GM18517 (cell line): ENCODE data around the gene TRIM26.
"Not testable (repeated sequence)": the region's sequence is repeated elsewhere in the genome, so short reads cannot be mapped to it uniquely, and the experiment has no call there.

Experiments used
- ATAC-seq: cut with Tn5 transposase; IDR thresholded peaks from one replicate; pipeline ENCODE4 v1.9.1; 2021; ENCODE audit warnings: mild to moderate bottlenecking, moderate library complexity; ENCODE audit not compliant: unreplicated experiment

Gene TRIM26

GRCh38 chr6:30171677-30172471 is 41.3 kb downstream of the TRIM26 start:
- no peak for ATAC-seq

GRCh38 chr6:30169658-30170614 is 43.3 kb downstream of the TRIM26 start:
- ATAC-seq = no peak

- ATAC-seq = no peak
These were observed 44.5 kb downstream of the TRIM26 start for GRCh38 chr6:30168741-30169140.

DNA sequence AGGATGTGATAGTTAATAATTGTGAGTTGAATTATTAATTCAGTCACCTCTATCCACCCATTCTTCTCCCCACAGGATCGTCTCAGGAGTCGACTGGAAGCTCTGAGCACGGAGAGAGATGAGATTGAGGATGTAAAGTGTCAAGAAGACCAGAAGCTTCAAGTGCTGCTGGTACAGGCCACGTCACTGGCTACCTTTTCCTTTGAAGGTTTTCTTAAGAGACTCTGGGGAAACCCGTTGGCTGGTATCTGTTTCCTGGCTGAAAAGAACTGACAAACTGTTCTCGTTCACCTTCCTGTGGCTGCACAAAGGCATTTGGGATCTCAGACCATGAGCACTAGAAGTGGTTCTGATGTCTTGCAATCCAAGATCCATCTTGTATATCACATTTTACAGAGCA is 46.1 kb downstream of the TRIM26 start:
- no peak for ATAC-seq

DNA sequence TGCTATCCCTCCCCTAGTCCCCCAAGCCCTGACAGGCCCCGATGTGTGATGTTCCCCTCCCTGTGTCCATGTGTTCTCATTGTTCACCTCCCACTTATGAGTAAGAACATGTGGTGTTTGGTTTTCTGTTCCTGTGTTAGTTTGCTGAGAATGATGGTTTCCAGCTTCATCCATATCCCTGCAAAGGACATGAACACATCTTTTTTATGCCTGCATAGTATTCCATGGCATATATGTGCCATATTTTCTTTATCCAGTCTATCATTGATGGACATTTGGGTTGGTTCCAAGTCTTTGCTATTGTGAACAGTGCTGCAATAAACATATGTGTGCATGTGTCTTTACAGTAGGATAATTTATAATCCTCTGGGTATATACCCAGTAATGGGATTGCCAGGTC is 48.0 kb downstream of the TRIM26 start:
- ATAC-seq = not testable (repeated sequence)

DNA sequence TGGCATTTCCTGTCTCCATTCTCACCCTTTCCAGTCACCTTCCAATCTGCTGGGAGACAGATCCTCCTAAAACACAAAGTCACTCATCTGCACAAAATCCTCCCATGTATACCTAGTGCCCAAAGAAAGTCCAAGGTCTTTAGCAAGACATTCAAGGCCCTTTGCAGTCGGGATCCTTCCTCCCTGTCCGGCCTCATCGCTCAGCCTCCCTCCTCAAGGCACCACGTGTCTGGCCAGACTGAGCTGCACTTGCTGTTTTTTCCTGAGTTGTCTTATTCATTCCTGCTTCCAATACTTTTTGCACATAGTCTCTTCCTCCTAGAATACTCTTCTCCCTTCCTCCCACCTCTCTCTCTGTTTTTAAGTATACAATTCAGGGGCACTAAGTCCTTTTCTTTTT is 48.5 kb downstream of the TRIM26 start:
- no peak for ATAC-seq

DNA sequence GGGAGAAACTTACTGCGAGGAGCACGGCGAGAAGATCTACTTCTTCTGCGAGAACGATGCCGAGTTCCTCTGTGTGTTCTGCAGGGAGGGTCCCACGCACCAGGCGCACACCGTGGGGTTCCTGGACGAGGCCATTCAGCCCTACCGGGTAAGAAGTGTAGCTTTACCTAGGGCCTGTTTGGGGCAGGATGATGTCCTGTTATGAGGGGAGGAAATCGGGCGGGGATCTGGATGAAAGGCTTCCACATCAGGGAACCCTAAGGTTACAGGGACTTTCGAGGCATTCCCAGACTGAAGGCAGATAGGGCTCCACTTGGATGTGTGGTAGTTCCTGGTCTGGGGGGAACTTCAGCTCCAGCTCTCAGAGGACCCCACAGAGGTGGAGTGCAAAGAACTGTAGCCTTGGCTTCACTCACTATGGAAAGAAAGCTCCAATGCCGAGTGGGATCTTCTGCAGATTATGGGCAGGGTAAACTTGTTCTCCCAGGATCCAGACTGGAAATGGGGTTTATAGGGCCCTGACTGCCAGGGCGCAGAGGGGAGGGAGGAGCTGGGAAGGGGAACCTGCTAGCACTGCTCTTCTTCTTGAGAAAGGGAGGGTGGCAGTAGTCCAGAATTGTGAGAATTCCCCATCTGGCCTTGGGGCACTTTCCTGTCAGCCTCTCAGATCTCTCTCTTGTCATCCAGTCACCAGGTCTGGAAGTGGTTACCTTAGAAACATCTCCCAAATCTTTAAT is 49.1 kb downstream of the TRIM26 start:
- no peak for ATAC-seq

DNA sequence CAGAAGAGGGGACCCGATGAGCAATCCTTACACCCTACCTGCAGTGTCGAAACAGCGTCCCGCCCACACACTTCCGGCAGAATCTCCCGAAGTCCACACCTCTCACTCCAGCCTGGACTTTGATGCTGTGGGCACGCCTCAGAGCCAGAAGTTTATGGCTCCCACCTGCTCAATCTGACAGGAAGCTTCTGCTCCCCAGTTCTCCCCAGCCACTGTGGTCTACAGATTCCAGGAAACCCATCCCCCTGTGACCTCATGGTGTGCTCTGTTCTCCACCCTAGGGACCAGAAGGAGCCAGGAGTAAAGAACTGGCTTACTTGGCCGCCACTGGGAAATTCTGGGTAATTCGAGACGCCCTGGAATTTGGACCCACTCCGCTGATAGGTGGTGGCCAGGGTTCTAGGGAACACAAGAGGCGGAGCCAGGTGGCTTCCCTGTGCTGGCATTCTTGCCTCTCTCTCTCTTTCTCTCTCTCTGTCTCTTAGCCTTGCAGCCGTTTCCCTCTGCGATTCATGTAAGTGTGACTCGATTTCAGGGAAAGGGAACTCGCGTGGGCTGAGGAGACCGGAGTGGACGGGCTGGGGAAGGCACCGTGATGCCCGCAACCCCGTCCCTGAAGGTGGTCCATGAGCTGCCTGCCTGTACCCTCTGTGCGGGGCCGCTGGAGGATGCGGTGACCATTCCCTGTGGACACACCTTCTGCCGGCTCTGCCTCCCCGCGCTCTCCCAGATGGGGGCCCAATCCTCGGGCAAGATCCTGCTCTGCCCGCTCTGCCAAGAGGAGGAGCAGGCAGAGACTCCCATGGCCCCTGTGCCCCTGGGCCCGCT is 49.9 kb downstream of the TRIM26 start, which contains the start of gene TRIM15:
Gene TRIM15, plus strand, starts transcription at position 457 of the 828 bp plus-strand sequence. Its CDS starts 139 bp downstream, at position 596.
- no peak for ATAC-seq

DNA sequence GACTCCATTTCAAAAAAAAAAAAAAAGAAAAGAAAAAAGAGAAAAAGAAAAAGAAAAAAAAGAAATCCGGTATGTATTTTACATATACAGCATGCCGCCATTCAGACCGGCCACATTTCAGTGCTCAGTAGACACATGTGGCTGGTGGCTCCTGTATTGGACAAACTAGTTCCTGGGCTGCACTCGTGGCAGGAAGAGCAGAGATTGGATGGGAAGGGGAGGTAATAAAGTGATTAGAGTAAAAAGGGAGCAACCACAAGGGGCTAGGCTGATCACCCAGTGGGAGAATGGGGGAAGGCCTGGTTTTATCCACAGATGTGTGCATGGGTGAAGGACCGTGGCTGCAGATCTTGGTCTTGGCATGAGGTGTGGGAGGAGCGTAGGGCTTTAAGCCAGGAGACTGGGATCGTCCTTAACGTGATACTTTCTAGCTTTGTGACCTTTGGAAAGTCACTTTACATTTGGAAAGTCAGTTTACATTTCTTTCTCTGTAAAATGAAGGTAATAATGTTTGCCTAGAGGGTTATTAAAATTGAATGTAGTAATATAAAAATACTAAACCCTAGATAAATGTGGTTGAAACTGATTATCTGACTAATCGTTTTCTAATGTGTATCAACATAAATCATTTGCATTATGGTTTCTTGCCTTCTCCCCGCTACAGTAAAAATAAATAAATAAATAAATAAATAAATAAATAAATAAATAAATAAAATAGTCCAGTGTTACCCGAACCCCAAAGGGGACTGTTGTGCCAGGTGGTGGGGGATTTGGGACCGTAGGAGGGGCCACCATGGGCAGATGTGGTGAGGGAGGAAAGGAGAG is 50.7 kb downstream of the TRIM26 start:
- no peak for ATAC-seq

- no peak for ATAC-seq
These were observed 52.2 kb downstream of the TRIM26 start, which contains the start of gene TRIM10 for GRCh38 chr6:30160785-30161531. Gene TRIM10, minus strand, starts transcription at chr6:30161211. Its CDS starts 353 bp downstream, at chr6:30160858.

DNA sequence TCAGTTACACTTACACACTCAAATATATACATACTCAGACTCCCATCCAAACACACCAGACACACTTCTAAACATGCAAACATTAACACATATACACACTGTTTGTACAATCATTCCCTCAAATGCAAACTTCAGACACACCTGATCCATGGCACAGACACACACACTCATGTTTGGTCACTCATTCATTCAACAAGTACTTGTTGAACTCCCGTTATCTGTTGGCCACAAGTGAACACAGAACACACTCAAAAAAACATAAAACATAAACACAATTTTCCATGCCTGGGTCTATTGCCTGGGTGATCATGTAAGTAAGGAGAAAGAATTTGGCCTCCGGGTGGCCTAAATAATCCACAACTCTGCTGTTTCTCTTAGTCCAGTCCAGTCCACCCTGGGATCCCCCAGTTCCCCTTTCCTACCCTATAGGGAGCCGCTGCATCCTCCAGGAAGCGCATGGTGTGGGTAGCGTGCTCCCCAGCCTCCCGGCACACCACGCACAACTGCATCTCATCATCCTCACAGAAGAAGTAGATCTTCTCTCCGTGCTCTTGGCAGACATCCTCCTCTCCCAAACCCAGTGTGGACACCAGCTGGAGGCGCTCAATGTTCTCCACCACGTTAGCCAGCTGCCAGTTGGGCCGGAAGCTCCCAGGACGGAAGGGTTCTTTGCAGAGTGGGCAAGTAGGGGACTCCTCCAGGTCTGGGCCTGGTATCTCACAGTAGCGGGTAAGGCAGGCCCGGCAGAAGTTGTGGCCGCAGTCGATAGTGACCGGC is 53.0 kb downstream of the TRIM26 start:
- ATAC-seq = no peak

DNA sequence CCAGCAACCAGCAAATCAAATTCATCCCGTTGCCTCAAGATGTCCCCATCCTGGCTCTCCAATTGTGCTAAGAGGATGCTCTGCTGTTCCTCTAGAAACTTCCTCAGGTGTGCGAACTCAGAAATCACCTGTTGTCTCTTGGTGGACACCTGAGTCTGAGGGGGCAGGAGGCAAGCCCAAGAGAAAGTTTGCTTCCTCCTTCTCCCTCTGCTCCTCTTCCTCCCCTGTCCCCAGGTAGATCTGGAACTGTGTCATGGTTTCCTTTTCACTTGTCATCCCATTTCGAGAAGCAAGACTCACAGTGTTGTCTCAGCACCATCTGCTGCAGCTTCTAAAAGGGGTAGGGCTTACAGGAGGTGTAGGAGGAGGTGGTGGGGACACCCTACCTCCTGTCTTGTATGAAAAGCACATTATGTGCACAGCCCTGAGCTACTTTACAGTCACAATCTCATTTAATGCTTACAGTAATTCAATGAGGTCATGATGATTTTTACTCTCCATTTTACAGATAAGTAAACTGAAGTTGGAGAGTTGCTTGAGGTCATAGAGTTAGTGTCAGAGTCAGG is 54.6 kb downstream of the TRIM26 start:
- no peak for ATAC-seq

DNA sequence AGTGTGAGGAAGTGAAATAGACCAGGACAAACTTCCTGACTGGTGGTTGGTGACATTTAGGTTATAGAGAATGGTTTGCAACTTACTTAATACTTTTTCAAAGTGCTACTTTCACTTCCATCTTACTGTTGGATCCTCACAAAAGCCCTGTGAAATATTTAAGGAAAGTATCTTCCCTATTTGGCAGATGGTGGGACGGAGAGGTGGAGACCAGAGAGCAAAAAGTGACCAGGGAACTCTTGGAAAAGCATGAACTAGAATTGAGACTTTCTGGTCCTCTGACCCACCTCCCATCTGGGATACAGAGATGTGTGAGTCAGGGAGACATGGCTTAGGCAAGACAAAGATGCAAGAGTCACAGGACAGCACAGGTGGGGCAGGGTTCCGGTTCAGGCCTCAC is 55.2 kb downstream of the TRIM26 start:
- no peak for ATAC-seq

DNA sequence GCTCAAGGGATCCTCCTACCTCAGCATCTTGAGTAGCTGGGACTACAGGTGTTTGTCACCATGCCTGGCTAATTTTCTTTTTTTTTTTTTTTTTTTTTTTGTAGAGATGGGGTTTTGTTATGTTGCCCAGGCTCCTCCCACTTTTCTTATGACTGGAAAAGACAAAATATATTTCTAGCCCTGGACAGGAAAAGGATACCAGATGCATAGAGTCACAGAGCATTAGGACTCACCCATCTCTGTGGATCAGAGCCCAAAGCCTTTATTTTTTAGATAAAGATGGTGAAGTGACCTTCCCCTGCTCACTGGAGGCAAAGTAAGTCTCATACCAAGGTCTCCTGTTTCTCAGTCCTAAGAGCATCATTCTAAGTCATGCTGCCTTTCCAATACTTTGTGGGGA is 55.6 kb downstream of the TRIM26 start:
- ATAC-seq = no peak

GRCh38 chr6:30156774-30157173 is 56.4 kb downstream of the TRIM26 start:
- ATAC-seq = no peak

DNA sequence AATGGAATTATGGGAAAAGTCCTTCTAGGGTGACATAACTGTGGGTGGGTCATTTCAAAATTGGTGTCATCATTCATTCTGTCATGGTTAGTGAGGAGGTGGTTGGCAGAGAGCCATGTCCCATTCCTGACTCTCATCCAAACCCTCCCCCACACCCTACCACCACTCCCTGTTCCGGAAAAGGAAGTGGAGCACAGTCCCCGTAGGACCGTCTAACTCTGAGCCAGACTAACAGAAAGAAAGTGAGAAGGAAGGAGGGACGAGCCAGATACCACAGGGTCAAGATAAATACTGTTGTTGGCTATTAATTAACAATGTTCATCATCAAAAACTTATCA is 57.0 kb downstream of the TRIM26 start:
- no peak for ATAC-seq

GRCh38 chr6:30155520-30156261 is 57.5 kb downstream of the TRIM26 start:
- ATAC-seq = no peak
